Nephron progenitor cell (in vitro differentiated cells): ENCODE data around the gene FAM110D.

ENCODE experiments used
- DNase-seq: peaks from one replicate; pipeline ENCODE4 v3.0.0; 2021
- H3K27ac Mint-ChIP-seq: 2 replicates; pipeline ENCODE4 v1.8.0; 2021; ENCODE audit warnings: mild to moderate bottlenecking, moderate library complexity, mixed read lengths
- H3K27me3 Mint-ChIP-seq: 2 replicates; pipeline ENCODE4 v1.8.0; 2021; ENCODE audit warnings: mild to moderate bottlenecking, low read depth, mixed read lengths; ENCODE audit not compliant: poor library complexity
- H3K36me3 Mint-ChIP-seq: 2 replicates; pipeline ENCODE4 v1.8.0; 2021; ENCODE audit warnings: low read depth, mixed read lengths
- H3K4me1 Mint-ChIP-seq: 2 replicates; pipeline ENCODE4 v1.8.0; 2021; ENCODE audit warnings: mixed read lengths
- H3K4me3 Mint-ChIP-seq: 2 replicates; pipeline ENCODE4 v1.8.0; 2021; ENCODE audit warnings: mild to moderate bottlenecking, moderate library complexity, mixed read lengths
- H3K9me3 Mint-ChIP-seq: 2 replicates; pipeline ENCODE4 v1.8.0; 2021; ENCODE audit warnings: mild to moderate bottlenecking, moderate library complexity, mixed read lengths
- TF ChIP-seq, protein P1 (sequence below): fragments of 200-600 bp; sonication (generic); IDR thresholded peaks from 2 replicates; pipeline ENCODE4 v1.5.0; 2021; ENCODE audit warnings: antibody characterized with exemption

Gene FAM110D

DNA sequence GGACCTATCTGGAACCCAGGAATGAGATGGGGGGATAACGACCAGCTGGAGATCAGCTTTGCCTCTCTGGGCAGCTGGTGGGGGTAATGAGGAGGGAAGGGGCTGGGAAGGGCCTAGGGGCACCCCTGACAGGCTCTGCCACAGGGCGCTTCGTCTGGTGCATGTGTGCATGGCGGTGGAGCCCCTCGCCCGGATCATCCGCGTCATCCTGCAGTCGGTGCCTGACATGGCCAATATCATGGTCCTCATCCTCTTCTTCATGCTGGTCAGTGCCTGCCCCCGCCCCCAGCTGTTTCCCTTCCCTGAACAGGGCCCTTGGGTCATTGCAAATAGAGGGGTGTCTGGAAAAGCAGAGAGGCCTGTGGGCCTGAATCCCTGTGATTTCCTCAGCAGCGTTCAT lies 38.9 kb downstream of the FAM110D start:
- Mint-ChIP-seq H3K27me3 (peaks cover 25% of the 10 kb centered on the region), H3K36me3 (no peaks in the 10 kb centered on the region), H3K4me1 (peaks cover 30% of the 10 kb centered on the region), H3K4me3 (no peak overlapping the region), H3K27ac (no peak overlapping the region), H3K9me3 (no peaks in the 10 kb centered on the region)
- no peak for DNase-seq
- TF ChIP-seq, protein P1, sequence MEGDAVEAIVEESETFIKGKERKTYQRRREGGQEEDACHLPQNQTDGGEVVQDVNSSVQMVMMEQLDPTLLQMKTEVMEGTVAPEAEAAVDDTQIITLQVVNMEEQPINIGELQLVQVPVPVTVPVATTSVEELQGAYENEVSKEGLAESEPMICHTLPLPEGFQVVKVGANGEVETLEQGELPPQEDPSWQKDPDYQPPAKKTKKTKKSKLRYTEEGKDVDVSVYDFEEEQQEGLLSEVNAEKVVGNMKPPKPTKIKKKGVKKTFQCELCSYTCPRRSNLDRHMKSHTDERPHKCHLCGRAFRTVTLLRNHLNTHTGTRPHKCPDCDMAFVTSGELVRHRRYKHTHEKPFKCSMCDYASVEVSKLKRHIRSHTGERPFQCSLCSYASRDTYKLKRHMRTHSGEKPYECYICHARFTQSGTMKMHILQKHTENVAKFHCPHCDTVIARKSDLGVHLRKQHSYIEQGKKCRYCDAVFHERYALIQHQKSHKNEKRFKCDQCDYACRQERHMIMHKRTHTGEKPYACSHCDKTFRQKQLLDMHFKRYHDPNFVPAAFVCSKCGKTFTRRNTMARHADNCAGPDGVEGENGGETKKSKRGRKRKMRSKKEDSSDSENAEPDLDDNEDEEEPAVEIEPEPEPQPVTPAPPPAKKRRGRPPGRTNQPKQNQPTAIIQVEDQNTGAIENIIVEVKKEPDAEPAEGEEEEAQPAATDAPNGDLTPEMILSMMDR = no peak

DNA sequence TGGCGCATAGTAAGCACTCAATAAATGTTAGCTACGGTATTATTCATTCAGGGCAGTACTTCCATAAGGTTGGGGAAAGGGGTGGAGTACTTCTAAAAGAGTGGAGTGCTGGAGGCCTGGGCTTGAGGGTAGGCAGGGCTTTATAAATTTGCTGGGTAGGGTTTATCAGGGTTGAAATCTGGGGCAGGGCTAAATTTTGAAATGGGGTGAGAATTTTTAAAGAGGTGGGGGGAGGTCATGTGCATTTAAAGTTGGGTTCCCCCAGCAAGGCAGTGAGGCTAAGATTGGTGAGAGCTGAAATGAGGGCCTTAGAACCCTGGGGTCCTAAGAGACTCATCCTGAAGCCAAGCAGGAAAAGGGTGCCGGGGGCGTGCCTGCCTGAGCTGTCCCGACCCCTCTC lies 41.5 kb downstream of the FAM110D start:
- TF ChIP-seq, protein P1 = no peak
- Mint-ChIP-seq H3K4me3 (no peak overlapping the region), H3K27me3 (peaks cover 34% of the 10 kb centered on the region), H3K4me1 (peaks cover 40% of the 10 kb centered on the region), H3K36me3 (no peaks in the 10 kb centered on the region), H3K9me3 (no peaks in the 10 kb centered on the region), H3K27ac (no peak overlapping the region)
- DNase-seq = no peak

DNA sequence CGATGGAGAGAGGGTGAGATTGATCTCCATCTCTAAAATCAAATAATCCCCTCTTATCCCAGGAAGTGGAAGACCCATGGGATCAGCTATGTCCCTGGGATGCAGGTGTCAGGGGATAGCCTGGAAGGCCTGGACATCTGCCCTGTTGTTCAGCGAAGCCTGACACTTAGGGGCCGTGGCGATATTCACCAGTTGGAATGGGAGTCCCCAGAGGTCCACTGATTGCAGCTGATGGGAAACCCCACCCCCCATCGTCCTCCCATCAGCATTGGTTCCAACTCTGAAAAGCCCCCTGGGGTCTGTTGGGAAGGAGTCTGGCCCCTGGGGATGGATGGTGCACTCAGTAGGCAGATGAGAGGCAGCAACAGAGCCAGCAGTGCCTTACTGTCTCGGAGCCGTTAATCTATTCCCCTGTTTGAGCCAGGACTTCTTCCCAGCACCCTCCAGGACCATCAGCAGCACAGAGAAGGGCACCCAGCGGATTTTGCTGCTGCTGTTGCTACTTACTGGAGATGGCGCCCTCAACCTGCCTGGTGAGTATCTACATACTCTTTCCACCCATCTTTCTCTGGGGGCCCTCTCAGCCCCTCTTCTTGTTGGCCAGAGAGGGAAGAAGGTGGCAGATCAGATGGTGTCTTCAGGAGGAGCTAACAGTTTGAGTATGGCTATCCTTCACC lies 44.9 kb downstream of the FAM110D start:
- Mint-ChIP-seq H3K9me3 (no peaks in the 10 kb centered on the region), H3K27ac (no peak overlapping the region), H3K4me3 (no peak overlapping the region), H3K4me1 (peaks cover 40% of the 10 kb centered on the region), H3K36me3 (no peaks in the 10 kb centered on the region), H3K27me3 (peaks cover 29% of the 10 kb centered on the region)
- DNase-seq = no peak
- TF ChIP-seq, protein P1 = no peak

DNA sequence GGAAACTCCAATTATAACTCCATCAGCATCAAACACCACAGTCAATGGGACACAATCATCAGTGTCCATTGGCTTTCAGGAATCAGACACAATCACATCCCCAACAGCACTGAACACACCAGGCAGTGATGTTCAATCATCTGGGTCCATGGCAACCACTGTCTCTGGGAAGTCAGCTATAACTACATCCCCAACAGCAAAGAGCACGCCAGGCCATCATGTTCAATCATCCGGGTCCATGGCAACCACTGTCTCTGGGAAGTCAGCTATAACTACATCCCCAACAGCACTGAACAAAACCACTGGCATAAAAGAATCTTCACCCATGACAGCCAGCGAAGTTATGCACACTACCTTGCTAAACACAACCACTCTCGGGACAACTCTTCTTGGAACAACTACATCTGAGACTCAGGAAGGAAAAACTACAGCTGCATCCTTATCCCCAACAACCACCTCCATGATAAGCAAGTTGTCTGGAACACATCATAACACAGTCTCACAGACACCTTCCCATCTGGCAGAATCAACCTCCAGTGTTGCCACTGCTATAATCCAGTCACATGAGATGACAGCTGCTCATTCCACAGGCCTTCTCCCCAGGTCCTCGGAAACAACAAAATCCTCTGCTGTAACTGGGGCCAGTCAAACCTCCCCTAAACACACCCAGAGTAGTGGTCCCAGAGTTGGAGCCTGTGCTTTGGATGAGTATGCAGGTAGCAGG lies 51.4 kb downstream of the FAM110D start:
- H3K27me3 Mint-ChIP-seq = peaks cover 12% of the 10 kb centered on the region
- TF ChIP-seq, protein P1 = no peak
- H3K27ac Mint-ChIP-seq = no peak overlapping the region
- no peak overlapping the region for H3K4me3 Mint-ChIP-seq
- DNase-seq = no peak
- H3K9me3 Mint-ChIP-seq = no peaks in the 10 kb centered on the region
- H3K36me3 Mint-ChIP-seq = no peaks in the 10 kb centered on the region
- peaks cover 14% of the 10 kb centered on the region for H3K4me1 Mint-ChIP-seq

DNA sequence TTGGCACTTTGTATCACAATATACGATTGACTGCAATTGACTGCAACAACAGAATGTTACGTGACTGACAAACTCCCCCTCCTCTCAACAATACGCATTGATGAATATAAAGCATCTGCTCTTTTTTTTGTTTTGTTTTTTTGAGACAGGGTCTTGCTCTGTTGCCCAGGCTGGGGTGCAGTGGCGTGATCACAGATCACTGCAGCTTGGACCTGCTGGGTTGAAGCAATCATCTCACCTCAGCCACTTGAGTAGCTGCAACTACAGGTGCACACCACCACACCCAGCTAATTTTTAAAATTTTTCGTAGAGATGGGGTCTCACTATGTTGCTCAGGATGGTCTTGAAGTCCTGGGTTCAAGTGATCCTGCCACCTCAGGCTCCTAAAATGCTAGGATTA lies 53.8 kb downstream of the FAM110D start:
- H3K9me3 Mint-ChIP-seq = no peaks in the 10 kb centered on the region
- TF ChIP-seq, protein P1 = no peak
- H3K27ac Mint-ChIP-seq = no peak overlapping the region
- no peak for DNase-seq
- H3K4me1 Mint-ChIP-seq = peaks cover 14% of the 10 kb centered on the region
- no peaks in the 10 kb centered on the region for H3K36me3 Mint-ChIP-seq
- H3K4me3 Mint-ChIP-seq = no peak overlapping the region
- H3K27me3 Mint-ChIP-seq = peaks cover 24% of the 10 kb centered on the region
